Nephron (organoid): Measurements from ENCODE around the gene CCDC85B.

ENCODE experiments used
- H3K27ac Mint-ChIP-seq, 3 experiments: 2 replicates each; pipeline ENCODE4 v1.8.0; 2020; ENCODE audit warnings: mixed read lengths in 3 of 3, mild to moderate bottlenecking in 2 of 3, moderate library complexity in 1 of 3
- H3K27me3 Mint-ChIP-seq: 2 replicates; pipeline ENCODE4 v1.8.0; 2021; ENCODE audit warnings: low read depth, mild to moderate bottlenecking, moderate library complexity, mixed read lengths
- H3K36me3 Mint-ChIP-seq: 2 replicates; pipeline ENCODE4 v1.8.0; 2020; ENCODE audit warnings: low read depth, mixed read lengths
- H3K4me1 Mint-ChIP-seq: 2 replicates; pipeline ENCODE4 v1.8.0; 2020; ENCODE audit warnings: mixed read lengths
- H3K4me3 Mint-ChIP-seq, 3 experiments: 2 replicates each; pipeline ENCODE4 v1.8.0; 2020; ENCODE audit warnings: mild to moderate bottlenecking in 3 of 3, mixed read lengths in 3 of 3, moderate library complexity in 2 of 3
- H3K9me3 Mint-ChIP-seq: 2 replicates; pipeline ENCODE4 v1.8.0; 2020; ENCODE audit warnings: mixed read lengths
- CTCF ChIP-seq, 3 experiments: fragments of 200-600 bp; sonication (generic); IDR thresholded peaks; one replicate each; pipeline ENCODE4 v1.5.0; 2021; ENCODE audit warnings: antibody characterized with exemption in 3 of 3; ENCODE audit not compliant: unreplicated experiment in 3 of 3

The CCDC85B gene

GRCh38 chr11:65856689-65857499 is 33.6 kb upstream of the CCDC85B start:
- peak overlapping the region; percentile 54 to 85 (median 59) for H3K27ac Mint-ChIP-seq
- peaks cover 43% of the 10 kb centered on the region for H3K36me3 Mint-ChIP-seq
- no peak for TF ChIP-seq CTCF (IDR thresholded peaks at IDR 0.05; ENCODE audit: unreplicated experiment in 3 of 3)
- H3K27me3 Mint-ChIP-seq, result no peaks in the 10 kb centered on the region
- peak overlapping the region; percentile 91 to 97 (median 97) for H3K4me3 Mint-ChIP-seq
- H3K4me1 Mint-ChIP-seq, result peaks cover 22% of the 10 kb centered on the region
- H3K9me3 Mint-ChIP-seq, result no peaks in the 10 kb centered on the region

GRCh38 chr11:65857500-65857852 is 33.0 kb upstream of the CCDC85B start:
- Mint-ChIP-seq H3K9me3 (no peaks in the 10 kb centered on the region), H3K27ac (peak overlapping the region in 1 of 3 experiments; percentile 85), H3K4me3 (peak overlapping the region; percentile 91 to 97 (median 97)), H3K27me3 (no peaks in the 10 kb centered on the region), H3K4me1 (peaks cover 23% of the 10 kb centered on the region), H3K36me3 (peaks cover 40% of the 10 kb centered on the region)
- TF ChIP-seq CTCF (IDR thresholded peaks at IDR 0.05; ENCODE audit: unreplicated experiment in 3 of 3), result no peak

GRCh38 chr11:65857853-65858680 is 32.4 kb upstream of the CCDC85B start, which contains the start of gene CFL1:
CFL1 (minus strand) TSS chr11:65858180; CDS start chr11:65858099, 81 bp downstream.
- Mint-ChIP-seq H3K27me3 (no peaks in the 10 kb centered on the region), H3K36me3 (peaks cover 43% of the 10 kb centered on the region), H3K9me3 (no peaks in the 10 kb centered on the region), H3K27ac (peak within 1 kb of the TSS; percentile 97 to 99 (median 99)), H3K4me1 (peaks cover 27% of the 10 kb centered on the region), H3K4me3 (peak within 1 kb of the TSS; percentile 92 to 97 (median 97))
- TF ChIP-seq CTCF (IDR thresholded peaks at IDR 0.05; ENCODE audit: unreplicated experiment in 3 of 3), result no peak

- Mint-ChIP-seq H3K9me3 (no peaks in the 10 kb centered on the region), H3K27ac (peak overlapping the region; percentile 97 to 99 (median 99)), H3K36me3 (peaks cover 42% of the 10 kb centered on the region), H3K4me3 (peak overlapping the region; percentile 90 to 93 (median 92)), H3K4me1 (peaks cover 27% of the 10 kb centered on the region), H3K27me3 (no peaks in the 10 kb centered on the region)
- no peak for TF ChIP-seq CTCF (IDR thresholded peaks at IDR 0.05; ENCODE audit: unreplicated experiment in 3 of 3)
These were observed 31.8 kb upstream of the CCDC85B start for GRCh38 chr11:65858681-65859087.

GRCh38 chr11:65859095-65859811 is 31.2 kb upstream of the CCDC85B start:
- H3K27ac Mint-ChIP-seq, result peak overlapping the region; percentile 97 to 99 (median 99)
- peak overlapping the region; percentile 90 to 93 (median 92) for H3K4me3 Mint-ChIP-seq
- peaks cover 36% of the 10 kb centered on the region for H3K36me3 Mint-ChIP-seq
- peaks cover 27% of the 10 kb centered on the region for H3K4me1 Mint-ChIP-seq
- H3K9me3 Mint-ChIP-seq, result no peaks in the 10 kb centered on the region
- H3K27me3 Mint-ChIP-seq, result no peaks in the 10 kb centered on the region
- peak in 1 of 3 experiments; percentile 17 for TF ChIP-seq CTCF (IDR thresholded peaks at IDR 0.05; ENCODE audit: unreplicated experiment in 3 of 3)
